Activated naive CD8-positive, alpha-beta T cell treated with anti-CD3 and anti-CD28 coated beads, Interleukin-2, amount 50 U/mL, for 16 hours (primary cell): ENCODE data around the gene FUZ.
A peak's percentile ranks its signal among the peaks of the same experiment; 100 is the strongest.
"Not testable (repeated sequence)": the region's sequence is repeated elsewhere in the genome, so short reads cannot be mapped to it uniquely, and the experiment has no call there.

Source experiments
- DNase-seq: peaks from one replicate; pipeline ENCODE4 v3.0.0-alpha.2; 2020; ENCODE audit warnings: low read depth, low spot score

The FUZ gene

DNA sequence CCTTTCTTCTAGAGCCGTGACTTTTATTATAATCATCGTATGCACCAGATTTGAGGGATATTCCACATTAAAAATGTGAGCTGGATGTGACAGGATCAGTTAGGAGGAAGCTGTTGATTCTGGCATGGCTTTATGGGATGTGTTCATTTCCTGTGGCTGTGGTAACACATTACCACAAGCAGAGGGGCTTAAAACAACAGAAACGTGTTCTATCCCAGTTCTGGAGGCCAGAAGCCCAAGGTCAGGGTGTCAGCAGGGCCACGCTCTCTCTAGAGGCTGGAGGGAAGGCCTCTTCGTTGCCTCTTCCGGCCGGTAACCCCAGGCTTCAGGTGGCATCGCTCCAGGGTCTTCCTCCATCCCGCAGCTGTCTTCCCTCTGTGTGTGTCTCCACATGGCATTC lies 19.5 kb upstream of the FUZ start:
- DNase-seq: no peak

DNA sequence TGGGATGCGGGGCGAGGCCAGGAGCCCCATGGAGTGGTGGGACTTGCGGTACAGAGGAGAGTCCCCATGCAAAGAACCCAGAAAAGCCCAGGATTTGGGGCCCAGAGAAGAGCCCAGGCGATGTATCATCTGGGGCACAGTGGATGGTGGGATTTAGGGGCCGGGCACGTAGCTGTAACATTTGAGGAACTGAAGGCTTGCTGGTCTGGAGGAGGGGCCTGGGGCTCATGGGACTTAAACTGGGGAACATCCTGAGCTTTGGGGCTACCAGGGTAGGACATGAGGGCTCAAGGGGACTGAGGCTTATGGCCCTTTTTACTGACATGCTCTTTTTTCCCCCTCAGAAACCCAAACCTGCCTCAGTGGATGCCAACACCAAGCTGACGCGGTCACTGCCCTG lies 18.5 kb upstream of the FUZ start:
- no peak for DNase-seq

DNA sequence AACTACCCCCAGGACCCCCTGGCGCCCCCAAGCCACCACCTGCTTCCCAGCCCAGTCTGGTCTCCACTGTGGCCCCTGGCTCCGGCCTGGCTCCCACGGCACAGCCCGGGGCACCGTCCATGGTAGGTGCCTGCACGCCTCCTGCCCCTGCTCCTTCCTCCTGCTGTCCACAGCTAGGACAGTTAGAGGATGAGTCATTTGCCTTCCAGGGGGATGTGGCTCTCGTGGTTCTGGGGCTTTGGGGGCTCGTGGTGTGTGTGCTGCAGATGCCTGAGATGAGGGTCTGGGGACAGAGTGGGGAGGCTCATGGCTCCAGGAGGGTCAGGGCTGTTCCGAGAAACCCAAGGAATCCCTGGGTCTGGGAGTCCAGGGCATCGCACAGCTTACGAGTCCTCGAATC lies 17.7 kb upstream of the FUZ start:
- DNase-seq: no peak

DNA sequence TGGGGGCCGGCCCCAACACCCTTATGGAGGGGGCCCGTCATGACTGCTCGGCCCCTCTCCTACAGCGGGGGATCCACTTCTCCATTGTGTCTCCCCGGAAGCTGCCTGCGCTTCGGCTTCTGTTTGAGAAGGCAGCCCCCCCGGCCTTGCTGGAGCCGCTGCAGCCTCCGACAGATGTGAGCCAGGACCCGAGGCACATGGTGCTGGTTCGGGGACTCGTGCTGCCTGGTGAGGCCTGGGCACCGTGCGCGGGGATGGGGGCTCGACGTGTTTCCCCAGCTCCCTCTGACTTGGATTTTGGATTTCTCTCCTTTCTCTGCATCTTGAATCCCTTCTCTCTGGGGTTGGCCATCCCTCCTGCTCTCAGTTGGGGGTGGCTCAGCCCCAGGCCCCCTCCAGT lies 16.6 kb upstream of the FUZ start:
- no peak for DNase-seq

DNA sequence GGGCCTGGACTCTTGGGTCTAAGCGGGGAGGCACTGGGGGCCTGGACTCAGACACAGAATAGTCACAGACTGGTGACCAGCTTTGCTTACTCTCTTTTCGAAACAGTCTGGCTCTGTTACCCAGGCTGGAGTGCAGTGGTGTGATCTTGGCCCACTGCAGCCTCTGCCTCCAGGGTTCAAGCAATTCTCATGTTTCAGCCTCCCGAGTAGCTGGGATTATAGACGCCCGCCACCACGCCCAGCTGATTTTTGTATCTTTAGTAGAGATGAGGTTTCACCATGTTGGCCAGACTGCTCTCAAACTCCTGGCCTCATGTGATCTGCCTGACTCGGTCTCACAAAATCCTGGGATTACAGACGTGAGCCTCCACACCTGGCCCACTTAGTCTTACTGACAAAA lies 16.1 kb upstream of the FUZ start:
- no peak for DNase-seq

DNA sequence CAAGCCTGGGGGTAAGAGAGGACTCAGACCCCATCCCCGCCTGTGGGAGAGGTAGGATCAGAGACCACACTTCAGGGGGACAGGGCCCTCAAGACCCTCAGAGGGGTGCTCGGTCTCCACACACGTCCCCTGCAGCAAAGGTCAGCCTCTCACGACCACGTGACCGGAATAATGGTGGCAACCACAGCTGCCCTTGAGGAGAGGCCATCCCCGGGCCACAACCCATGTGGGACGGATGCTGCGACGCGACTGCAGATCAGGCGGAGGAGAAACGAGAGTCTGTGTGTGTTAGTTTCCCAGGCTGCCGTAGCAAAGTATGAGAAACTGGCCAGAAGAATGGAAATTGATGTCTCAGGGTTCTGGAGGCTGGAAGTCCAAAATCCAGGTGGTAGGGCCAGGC lies 13.9 kb upstream of the FUZ start:
- DNase-seq: no peak

DNA sequence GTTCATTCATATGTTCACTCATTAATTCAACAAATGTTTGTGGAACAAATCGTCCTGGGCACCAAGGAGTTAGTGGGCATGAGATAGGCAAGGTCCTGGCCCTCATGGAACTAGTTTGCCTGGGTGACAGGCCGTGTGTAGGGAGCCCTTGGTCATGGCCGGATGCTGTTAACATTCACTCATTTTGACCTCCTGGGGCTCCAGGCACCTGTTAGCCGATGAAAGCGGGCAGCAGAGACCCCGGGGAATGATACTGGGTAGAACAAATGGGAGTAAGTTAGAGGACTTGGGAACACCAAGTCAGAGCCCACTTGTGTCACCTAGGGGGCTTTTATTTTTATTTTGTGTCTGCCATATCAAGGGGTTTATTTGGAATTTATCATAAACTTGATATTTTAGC lies 11.6 kb upstream of the FUZ start:
- DNase-seq: no peak

DNA sequence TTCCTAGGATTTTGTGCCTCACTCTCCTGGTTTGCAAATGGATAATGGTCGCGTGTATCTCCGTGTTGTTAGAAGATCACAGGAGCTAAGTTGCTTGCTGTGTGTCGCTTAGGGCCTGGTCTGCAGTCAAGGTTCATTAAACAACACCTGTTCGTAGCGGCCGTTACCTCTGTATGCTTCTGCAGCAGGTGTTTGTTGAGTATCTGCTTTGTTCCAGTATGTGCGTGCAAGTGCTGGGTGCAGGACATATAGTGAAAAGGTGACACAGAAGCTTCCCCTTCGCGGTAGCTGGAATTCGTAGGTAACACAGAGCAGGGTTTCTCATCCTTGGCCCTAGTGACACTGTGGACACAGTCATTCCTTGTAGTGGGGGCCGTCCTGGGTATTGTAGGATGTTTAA lies 10.4 kb upstream of the FUZ start:
- no peak for DNase-seq

DNA sequence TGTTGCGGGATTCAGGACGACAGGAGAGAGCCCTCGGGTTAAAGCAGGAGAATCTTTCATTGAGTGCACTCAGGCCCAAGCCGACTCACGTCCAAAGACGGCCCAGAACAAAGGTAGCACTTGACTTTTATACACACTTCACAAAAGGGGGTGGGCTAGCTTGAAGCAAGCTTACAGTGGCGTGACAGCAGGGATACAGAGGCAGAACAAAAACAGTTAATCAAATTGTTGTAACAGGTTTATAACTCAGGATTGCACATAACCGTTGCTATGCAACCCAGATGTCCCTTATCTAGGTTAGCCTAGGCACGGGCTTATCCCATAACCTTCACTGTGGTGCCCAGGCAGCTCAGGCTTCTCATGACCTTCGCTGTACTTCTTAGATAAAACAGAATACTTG lies 7.0 kb upstream of the FUZ start:
- DNase-seq: no peak

DNA sequence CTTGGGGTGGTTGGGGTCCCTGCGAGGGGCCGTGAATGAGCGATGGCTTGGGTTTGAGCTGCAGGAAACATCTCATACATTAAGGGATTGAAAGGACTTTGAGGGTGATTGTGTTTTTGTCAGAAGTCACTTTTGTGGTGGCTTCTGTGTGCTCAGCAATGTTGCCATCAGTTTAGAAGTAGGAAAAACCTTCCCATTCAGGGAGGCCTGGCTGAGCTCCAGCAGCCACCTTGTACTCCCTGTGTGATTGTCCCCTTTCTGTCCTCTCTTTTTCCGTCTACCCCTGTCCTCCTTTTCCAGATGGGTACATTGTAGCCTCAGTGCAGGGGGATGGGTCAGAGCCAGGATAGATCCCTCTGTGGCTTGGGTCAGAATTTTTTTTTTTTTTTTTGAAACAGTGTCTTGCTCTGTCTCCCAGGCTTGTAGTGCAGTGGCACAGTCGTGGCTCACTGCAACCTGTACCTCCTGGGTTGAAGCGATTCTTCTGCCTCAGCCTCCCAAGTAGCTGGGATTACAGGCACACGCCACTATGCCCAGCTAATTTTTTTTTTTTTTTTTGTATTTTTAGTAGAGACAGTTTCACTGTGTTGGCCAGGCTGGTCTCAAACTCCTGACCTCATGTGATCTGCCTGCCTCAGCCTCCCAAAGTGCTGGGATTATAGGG lies 6.5 kb upstream of the FUZ start:
- not testable (repeated sequence) for DNase-seq

DNA sequence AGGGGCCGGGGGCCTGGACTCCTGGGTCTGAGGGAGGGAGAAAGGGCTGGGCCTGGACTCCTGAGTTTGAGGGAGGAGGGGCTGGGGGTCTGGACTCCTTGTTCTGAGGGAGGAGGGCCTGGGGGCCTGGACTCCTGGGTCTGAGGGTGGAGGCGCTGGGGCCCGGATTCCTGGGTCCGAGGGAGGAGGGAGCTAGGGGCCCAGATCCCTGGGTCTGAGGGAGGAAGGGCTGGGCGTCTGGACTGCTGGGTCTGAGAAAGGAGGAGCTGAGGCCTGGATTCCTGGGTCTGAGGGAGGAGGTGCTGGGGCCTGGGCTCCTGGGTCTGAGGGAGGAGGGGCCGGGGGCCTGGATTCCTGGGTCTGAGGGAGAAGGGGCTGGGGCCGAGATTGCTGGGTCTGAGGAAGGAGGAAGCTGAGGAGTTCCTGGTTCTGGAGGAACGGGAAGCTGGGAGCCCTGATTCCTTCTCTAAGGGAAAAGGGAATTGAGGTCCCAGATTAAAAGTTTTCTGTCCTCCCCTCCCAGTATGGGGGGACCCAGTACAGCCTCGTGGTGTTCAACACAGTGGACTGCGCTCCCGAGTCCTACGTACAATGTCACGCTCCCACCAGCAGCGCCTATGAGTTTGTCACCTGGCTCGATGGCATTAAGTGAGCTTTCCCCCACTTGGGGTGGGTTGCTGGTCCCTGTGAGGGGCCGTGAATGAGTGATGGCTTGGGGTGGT lies 5.7 kb upstream of the FUZ start:
- DNase-seq: no peak

DNA sequence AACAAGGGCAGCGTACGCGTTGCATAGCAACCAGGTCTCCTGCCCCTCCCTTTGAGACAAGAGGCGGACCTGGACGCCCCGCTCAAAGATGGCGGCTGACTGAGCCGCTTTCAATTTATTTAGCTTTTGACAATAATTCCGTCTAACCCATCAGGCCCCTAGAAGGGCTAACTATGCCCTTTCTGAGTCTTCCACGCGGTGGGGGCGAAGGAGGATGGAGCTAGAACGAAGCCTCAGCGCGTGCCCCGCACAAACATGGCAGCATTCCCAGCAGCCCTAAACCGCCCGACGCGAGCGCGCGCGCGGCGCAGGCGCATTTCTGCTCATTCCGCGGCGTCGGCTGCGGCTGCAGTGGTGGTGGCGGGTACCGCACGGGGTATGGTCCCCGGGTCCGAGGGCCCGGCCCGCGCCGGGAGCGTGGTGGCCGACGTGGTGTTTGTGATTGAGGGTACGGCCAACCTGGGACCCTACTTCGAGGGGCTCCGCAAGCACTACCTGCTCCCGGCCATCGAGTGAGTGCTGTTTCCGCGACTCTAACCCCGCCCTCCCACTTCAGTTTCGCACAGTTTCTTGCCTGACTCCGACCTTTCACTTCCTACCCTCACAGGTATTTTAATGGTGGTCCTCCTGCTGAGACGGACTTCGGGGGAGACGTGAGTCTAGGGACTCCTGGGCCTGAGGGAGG lies 5.0 kb upstream of the FUZ start, which contains the start of gene MED25:
Gene MED25, plus strand, starts transcription at position 326 of the 685 bp plus-strand sequence. Its CDS starts 53 bp downstream, at position 379.
- DNase-seq: peak; percentile 59

DNA sequence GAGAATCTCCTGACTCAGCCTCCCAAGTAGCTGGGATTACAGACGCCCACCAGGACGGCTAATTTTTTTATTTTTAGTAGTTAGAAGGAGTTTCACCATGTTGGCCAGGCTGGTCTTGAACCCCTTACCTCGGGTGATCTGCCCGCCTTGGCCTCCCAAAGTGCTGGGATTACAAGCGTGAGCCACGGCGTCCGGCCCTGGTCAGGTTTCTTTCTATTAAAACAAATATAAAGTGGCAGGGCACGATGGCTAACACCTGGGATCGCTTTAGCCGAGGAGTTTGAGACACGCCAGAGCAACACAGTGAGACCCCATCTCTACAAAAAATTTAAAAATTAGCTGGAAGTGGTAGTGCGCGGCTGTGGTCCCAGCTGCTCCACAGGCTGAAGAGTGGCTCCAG lies 3.5 kb upstream of the FUZ start:
- DNase-seq: no peak

DNA sequence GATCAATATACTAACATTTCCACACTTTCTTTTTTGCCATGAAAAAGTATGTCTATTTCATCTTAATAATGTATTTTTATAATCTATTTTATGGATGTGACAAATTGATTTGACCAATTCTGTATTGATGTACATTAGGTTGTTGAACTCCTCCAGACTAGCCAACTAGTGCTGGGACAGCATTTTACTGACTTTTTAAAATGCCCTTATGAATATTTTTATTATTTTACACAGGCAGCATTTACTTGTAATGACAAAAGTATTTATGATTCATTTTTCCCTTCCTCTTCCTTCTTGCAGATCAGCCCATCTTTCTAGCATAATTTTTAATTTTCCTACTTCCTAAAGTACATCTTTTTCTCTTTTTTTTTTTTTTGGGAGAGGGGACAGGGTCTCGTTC lies 918 bp upstream of the FUZ start:
- DNase-seq: no peak

DNA sequence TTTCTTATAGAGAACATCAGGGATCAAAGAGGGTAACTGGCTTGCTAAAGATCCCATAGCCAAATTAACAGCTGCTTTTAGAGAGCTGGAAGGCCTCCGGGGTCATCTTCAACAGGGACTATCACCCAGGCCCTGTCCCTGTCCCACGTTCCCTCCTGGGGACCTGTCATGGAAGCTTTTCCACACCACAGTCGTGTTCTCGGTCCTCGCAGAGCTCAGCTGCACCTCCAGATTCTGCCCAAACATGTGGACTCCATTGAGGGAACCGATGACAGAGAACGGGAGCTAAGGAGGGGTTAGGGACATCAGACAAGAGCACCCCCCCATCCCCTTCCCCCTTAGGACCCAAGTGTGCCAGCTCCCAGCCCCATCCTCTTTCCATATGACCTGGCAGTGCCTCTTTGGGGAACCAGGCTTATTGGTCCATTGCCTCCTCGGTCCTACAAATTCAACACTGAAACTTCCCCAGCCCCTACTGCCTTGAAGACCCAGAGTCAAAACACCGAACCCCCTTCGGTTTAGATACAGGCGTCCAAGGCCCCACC lies 568 bp downstream of the FUZ start:
- no peak for DNase-seq

DNA sequence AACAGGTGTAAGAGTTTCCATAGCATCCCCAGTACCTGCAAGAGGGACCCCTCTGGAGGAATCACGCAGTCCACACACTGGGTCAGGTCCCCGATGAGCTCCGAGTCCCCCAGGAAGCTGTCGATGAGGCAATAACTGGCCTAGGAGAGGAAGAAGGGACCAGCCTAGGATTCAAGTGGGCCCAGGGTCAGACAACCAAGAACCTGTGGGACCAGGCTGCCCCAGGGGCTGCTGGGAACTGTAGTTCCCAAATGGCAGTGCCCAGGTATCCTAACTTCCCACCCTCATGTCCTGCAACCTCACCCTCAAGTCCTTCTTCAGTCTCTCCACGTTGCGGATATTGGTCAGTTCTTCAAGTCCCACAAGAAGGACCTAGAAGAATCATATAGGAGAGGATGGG lies 1.8 kb downstream of the FUZ start:
- no peak for DNase-seq

DNA sequence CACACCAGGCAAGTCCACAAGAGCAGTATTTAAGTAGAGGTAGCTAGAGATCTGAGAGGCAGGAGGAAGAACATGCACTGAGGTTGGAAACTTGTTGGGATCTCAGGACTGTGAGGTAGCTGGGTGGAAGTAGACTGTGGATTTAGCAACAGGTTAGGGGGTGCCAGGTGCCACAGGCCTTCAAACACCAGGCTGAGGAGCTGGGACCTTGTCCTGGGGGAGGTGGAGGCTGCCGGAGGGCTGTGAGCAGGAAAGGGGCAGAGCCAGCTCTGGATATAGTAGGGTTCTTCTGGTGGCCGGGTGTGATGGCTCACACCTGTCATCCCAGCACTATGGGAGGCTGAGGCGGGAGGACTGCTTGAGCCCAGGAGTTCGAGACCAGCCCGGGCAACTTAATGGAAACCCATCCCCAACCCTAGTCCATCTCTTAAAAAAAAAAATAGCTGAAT lies 3.1 kb downstream of the FUZ start:
- no peak for DNase-seq

DNA sequence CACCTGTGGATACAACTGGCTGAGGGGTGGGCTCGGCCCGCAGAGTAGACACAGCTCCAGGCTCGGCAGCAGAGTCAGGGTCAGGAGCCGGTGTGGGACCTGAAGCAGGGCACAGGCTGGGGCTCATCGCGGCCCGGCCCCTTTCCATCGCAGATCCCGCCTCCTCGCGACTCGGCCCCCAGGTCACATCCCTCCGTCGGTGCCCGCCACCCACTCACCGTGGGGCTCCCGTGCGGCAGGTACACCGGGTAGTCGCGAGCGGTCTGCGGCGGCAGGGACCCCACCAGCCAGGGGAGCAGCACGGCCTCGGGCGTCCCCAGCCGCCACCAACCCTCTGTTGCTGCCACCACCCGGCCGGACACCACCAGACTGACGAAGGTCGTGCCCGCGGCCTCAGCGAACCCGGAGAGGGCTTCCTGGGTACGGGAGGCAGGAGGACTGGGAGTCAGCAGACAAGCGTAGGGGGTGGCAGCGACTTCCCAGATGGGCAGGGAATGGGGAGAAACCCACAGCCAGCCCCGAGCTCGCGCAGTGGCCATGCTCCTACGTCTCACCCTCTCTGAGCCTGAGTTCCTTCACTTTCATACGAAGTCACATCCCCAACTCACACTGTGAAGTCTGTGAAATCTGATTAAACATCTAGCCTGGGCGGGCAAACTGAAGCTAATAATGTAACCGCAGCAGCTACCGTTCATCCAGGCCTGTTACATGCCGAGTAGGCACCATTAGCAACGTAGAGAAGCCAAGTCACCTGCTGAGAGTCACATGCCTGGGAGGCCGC lies 3.7 kb downstream of the FUZ start:
- no peak for DNase-seq

DNA sequence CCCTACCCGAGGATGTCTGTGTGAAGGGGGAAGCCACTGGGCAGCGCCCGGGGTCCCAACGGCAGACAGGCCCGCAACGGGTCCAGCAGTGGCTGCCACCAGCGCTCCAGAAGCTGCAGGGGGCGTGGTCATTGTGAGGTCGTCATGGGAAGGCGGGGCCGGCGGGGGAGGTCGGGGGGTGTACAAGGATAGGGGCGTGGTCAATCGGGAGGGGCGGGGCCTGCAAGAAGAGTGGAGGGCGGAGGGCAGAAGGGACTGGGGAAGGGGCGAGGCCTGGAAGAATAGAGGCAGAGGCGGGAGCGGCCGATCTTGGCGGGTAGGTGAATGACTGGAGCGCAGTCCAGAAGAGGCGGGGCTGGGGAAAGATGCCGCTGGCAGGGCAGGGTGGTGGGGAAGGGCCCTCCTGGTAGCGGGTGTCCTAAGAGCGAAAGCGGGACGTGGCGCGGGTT lies 4.4 kb downstream of the FUZ start:
- peak; percentile 68 for DNase-seq

DNA sequence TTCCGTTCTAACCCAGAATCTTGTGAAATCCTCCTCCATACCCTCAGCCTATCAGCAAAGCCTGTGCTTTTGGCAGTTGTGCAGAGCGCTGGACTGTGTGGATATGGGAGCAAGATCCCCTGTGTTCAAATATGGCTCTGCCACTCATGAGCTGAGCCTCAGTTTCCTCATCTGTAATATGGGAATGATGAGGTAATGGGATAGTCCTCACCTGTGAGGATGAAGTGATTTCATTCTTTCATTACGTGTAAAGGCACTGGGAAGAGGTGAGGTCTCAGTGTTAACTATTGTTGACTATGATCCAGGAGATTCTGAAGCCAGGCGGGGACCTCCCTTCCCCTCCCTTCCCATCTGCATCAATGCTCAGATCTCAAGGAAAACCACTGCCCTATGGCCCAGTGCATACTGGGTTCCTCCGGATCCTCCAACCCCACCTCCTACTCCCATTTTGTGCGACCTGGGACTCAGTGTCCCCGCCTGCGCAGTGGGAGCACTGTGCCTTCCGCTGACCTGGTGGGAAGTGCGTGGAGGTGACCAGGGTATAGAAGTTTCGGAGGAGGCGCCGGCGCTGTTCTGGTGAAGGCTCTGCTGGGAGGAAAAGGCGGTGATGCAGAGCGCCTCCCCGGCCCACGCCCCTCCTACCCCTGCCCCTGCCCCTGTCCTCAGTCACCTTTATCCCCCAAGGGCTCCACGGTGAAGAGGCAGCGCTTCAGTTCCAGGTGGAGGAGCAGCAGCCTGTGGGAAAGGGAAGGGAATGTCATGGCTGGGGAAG lies 5.0 kb downstream of the FUZ start:
- no peak for DNase-seq
